GM12878 (cell line): ENCODE results near the gene CRBN.

ENCODE experiments used
- CTCF ChIP-seq, 3 experiments: IDR thresholded peaks in 2 of 3; conservative IDR thresholded peaks in 1 of 3; 2 replicates each; pipeline ENCODE4 v1.5.1; 2011; ENCODE audit warnings: low read depth in 3 of 3, low read length in 3 of 3, mild to moderate bottlenecking in 3 of 3, control low read depth in 2 of 3, moderate library complexity in 2 of 3, inconsistent platforms in 1 of 3, mixed read lengths in 1 of 3; ENCODE audit not compliant: control insufficient read depth in 2 of 3, insufficient read depth in 1 of 3; ENCODE audit errors: extremely low read depth in 1 of 3
- KLF5 ChIP-seq: fragments of 450-650 bp; IDR thresholded peaks from 2 replicates; pipeline ENCODE4 v1.6.1; 2014; ENCODE audit warnings: mild to moderate bottlenecking; ENCODE audit not compliant: partially characterized antibody
- MAX ChIP-seq: IDR thresholded peaks from 2 replicates; pipeline ENCODE4 v1.6.1; 2012; ENCODE audit warnings: low read depth, low read length, improper control_type of control experiment
- RFX5 ChIP-seq: IDR thresholded peaks from 2 replicates; pipeline ENCODE4 v1.6.1; 2011; ENCODE audit warnings: low read depth, low read length, improper control_type of control experiment
- SIN3A ChIP-seq: IDR thresholded peaks from 2 replicates; pipeline ENCODE4 v1.6.1; 2012; ENCODE audit warnings: low read depth, low read length, improper control_type of control experiment
- SKIL ChIP-seq: fragments of 450-650 bp; IDR thresholded peaks from 2 replicates; pipeline ENCODE4 v1.6.1; 2017; ENCODE audit warnings: mild to moderate bottlenecking, low read depth, inconsistent platforms; ENCODE audit not compliant: poor library complexity, severe bottlenecking
- SRF ChIP-seq, 2 experiments: IDR thresholded peaks; 2 replicates each; pipeline ENCODE4 v1.6.1; 2011; ENCODE audit warnings: low read depth in 2 of 2, low read length in 2 of 2, mild to moderate bottlenecking in 1 of 2, moderate library complexity in 1 of 2

GRCh38 chr3:3137526-3137925, 42.0 kb downstream of the CRBN start:
- TF ChIP-seq KLF5 (no peak), MAX (no peak), SIN3A (no peak), SKIL (no peak), CTCF (IDR thresholded peaks at IDR 0.05 in 2 of 3, conservative IDR thresholded peaks at IDR 0.05 in 1 of 3; ENCODE audit: control insufficient read depth in 2 of 3, extremely low read depth in 1 of 3, insufficient read depth in 1 of 3, low read depth in 3 of 3, low read length in 3 of 3) (no peak), SRF (IDR thresholded peaks at IDR 0.05; ENCODE audit: low read depth in 2 of 2, low read length in 2 of 2) (no peak), RFX5 (no peak)
